HepG2 (cell line): ENCODE results near the gene RABL6. TPM values are rescaled to one million over a fixed set of nuclear protein-coding genes. Genes with fewer than 3 reads are reported as not detected.
A peak's percentile ranks its signal among the peaks of the same experiment; 100 is the strongest.

Experiments
- ARNT2 ChIP-seq: sonication (generic); formaldehyde crosslinking; IDR thresholded peaks from 2 replicates; pipeline ENCODE4 v1.8.0; 2022; ENCODE audit warnings: mild to moderate bottlenecking, low read depth, missing genetic modification reagents, moderate library complexity
- CSRNP2 ChIP-seq: sonication (generic); formaldehyde crosslinking; conservative IDR thresholded peaks from 2 replicates; pipeline ENCODE4 v1.8.0; 2022; ENCODE audit warnings: low read depth, missing genetic modification reagents
- HDAC1 ChIP-seq: sonication (generic); formaldehyde crosslinking; IDR thresholded peaks from 2 replicates; pipeline ENCODE4 v1.5.1; 2020; ENCODE audit warnings: mild to moderate bottlenecking, missing genetic modification reagents
- HDAC6 ChIP-seq: fragments of 200-600 bp; sonication (generic); IDR thresholded peaks from 2 replicates; pipeline ENCODE4 v1.7.0; 2017; ENCODE audit warnings: mild to moderate bottlenecking, antibody characterized with exemption, low read length, low read depth
- HNRNPL ChIP-seq: fragments of 200-400 bp; formaldehyde crosslinking; IDR thresholded peaks from 2 replicates; pipeline ENCODE4 v1.6.1; 2017; ENCODE audit warnings: mild to moderate bottlenecking, low read depth, low read length
- KMT2A ChIP-seq: sonication (generic); formaldehyde crosslinking; IDR thresholded peaks from 2 replicates; pipeline ENCODE4 v1.4.0; 2020; ENCODE audit warnings: missing genetic modification reagents
- MBNL3 ChIP-seq: fragments of 250-450 bp; sonication (Bioruptor Pico); conservative IDR thresholded peaks from 2 replicates; pipeline ENCODE4 v1.8.0; 2022; ENCODE audit warnings: mild to moderate bottlenecking, inconsistent platforms
- MLLT10 ChIP-seq: sonication (generic); formaldehyde crosslinking; IDR thresholded peaks from 2 replicates; pipeline ENCODE4 v1.4.0; 2020; ENCODE audit warnings: missing genetic modification reagents
- RELA ChIP-seq: sonication (generic); formaldehyde crosslinking; IDR thresholded peaks from 2 replicates; pipeline ENCODE4 v1.4.0; 2020; ENCODE audit warnings: missing genetic modification reagents
- RNF2 ChIP-seq: fragments of 450-650 bp; conservative IDR thresholded peaks from 2 replicates; pipeline ENCODE4 v1.6.1; 2016; ENCODE audit warnings: low read depth
- SRY ChIP-seq: sonication (generic); formaldehyde crosslinking; IDR thresholded peaks from 2 replicates; pipeline ENCODE4 v1.8.0; 2022; ENCODE audit warnings: mild to moderate bottlenecking, missing genetic modification reagents
- THAP8 ChIP-seq: sonication (generic); formaldehyde crosslinking; IDR thresholded peaks from 2 replicates; pipeline ENCODE4 v1.5.1; 2020; ENCODE audit warnings: missing genetic modification reagents, mild to moderate bottlenecking, borderline replicate concordance
- ZBTB2 ChIP-seq: sonication (generic); formaldehyde crosslinking; IDR thresholded peaks from 2 replicates; pipeline ENCODE4 v1.8.0; 2022; ENCODE audit warnings: low read depth, missing genetic modification reagents
- ZBTB44 ChIP-seq: sonication (generic); formaldehyde crosslinking; IDR thresholded peaks from 2 replicates; pipeline ENCODE4 v1.4.0; 2020; ENCODE audit warnings: missing genetic modification reagents
- ZFP36L2 ChIP-seq: sonication (generic); formaldehyde crosslinking; IDR thresholded peaks from 2 replicates; pipeline ENCODE4 v1.4.0; 2020; ENCODE audit warnings: missing genetic modification reagents
- ZNF142 ChIP-seq: sonication (generic); formaldehyde crosslinking; IDR thresholded peaks from 2 replicates; pipeline ENCODE4 v1.4.0; 2020; ENCODE audit warnings: missing genetic modification reagents
- ZNF484 ChIP-seq: sonication (generic); formaldehyde crosslinking; IDR thresholded peaks from 2 replicates; pipeline ENCODE4 v1.5.1; 2020; ENCODE audit warnings: mild to moderate bottlenecking, low read depth, missing genetic modification reagents, borderline replicate concordance
- ZNF761 ChIP-seq: sonication (generic); formaldehyde crosslinking; conservative IDR thresholded peaks from 2 replicates; pipeline ENCODE4 v1.4.0; 2020; ENCODE audit warnings: mild to moderate bottlenecking, missing genetic modification reagents
- ZNF772 ChIP-seq: sonication (generic); formaldehyde crosslinking; IDR thresholded peaks from 2 replicates; pipeline ENCODE4 v1.5.0; 2020; ENCODE audit warnings: mild to moderate bottlenecking, missing genetic modification reagents
- polyA plus RNA-seq, 8 experiments: library from polyadenylated mRNA; depleted of rRNA in 3 of 8; stranded (reverse) in 7 of 8; unstranded in 1 of 8; fragments of >200 nt; fragmentation: Illumina TruSeq in 4 of 8; extraction: Trizol in 4 of 8; gene quantifications; 2 replicates each; pipeline versions ENCODE4 v1.2.1 to v1.2.3, GENCODE V29; 2011 to 2016; ENCODE audit warnings: low read depth in 4 of 8, missing spikeins in 1 of 8, mixed read lengths in 1 of 8; ENCODE audit not compliant: insufficient read depth in 1 of 8
- total RNA-seq, 5 experiments: library from RNA; depleted of rRNA; stranded (reverse); fragments of >200 nt; fragmentation: Illumina TruSeq; extraction: Trizol; gene quantifications; 2 replicates each; pipeline ENCODE4 v1.2.3, GENCODE V29; 2016; ENCODE audit warnings: low read depth in 1 of 5

RABL6 gene
- total and polyA plus RNA-seq, 2 of the 13 experiments (the other 11 are each of a cell fraction or from before 2014, with no cell fraction given): 81.5 to 125 TPM

- 0 out of 2 replicates have a peak, but pooled peaks have one; percentile 41 for TF ChIP-seq ZBTB2 (CRISPR knock-in tag)
- no peak; the same call in 1 of the 2 replicates for TF ChIP-seq ZNF761 (CRISPR knock-in tag)
- TF ChIP-seq ZFP36L2 (CRISPR knock-in tag): no peak
- 0 out of 2 replicates have a peak, but pooled peaks have one; percentile 52 for TF ChIP-seq ARNT2 (CRISPR knock-in tag)
- TF ChIP-seq THAP8: 0 out of 2 replicates have a peak, but pooled peaks have one; percentile 47
- TF ChIP-seq MLLT10 (CRISPR knock-in tag): no peak
- TF ChIP-seq ZNF772: no peak
- no peak for TF ChIP-seq MBNL3
- no peak for TF ChIP-seq CSRNP2
- TF ChIP-seq RNF2: no peak
- peak; percentile 62; the same call in 1 of the 2 replicates for TF ChIP-seq HDAC1 (CRISPR knock-in tag)
- no peak; the same call in none of the 2 replicates for TF ChIP-seq RELA (CRISPR knock-in tag)
- TF ChIP-seq HDAC6: no peak
- 0 out of 2 replicates have a peak, but pooled peaks have one; percentile 64 for TF ChIP-seq ZNF142 (CRISPR knock-in tag)
- no peak for TF ChIP-seq SRY (CRISPR knock-in tag)
- TF ChIP-seq KMT2A: peak; percentile 53; the same call in 1 of the 2 replicates
- no peak for TF ChIP-seq HNRNPL
- TF ChIP-seq ZBTB44: no peak
- no peak for TF ChIP-seq ZNF484 (CRISPR knock-in tag)
Measured at GRCh38 chr9:136885950-136886578, 78.3 kb downstream of the RABL6 start, which contains the start of gene TRAF2 (continued).
